ENCODE results near the gene ATRNL1.
"Not testable (repeated sequence)": the region's sequence is repeated elsewhere in the genome, so short reads cannot be mapped to it uniquely, and the experiment has no call there.

Gene ATRNL1

DNA sequence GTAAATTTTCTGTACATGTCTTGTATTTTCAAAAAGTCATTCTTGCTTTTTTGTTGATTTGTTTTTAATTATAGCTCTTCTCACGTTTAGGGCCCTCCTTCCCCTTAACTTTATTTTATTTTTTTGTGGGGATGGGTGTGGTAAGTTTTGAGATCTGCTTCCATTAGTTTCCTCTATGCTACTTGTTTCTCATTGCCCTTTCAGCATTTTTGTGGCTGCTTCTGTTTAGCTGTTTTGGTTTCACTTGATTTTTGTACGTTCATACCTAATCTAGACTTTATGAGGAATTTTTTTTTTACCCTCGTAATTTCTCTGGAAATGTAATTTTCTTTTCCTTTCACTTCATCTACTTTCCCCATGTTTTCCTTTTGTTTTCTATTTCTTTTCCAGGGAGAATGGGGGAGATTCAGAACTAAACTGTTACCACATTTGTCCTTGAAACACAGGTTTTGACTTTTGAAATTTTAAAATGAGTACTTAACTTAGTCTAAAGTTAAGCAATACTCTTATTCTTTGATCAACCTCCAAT is 80.8 kb downstream of the ATRNL1 start:
- H3F3A ChIP-seq (ENCODE audit: insufficient read depth, low read length) = no peaks in the 10 kb centered on the region
- H3K4me1 ChIP-seq (ENCODE audit: insufficient read depth, low read length, severe bottlenecking) = no peaks in the 10 kb centered on the region
- H4K20me1 ChIP-seq (ENCODE audit: insufficient read depth, low read length) = no peaks in the 10 kb centered on the region
- H2AFZ ChIP-seq (ENCODE audit: low read length) = no peak overlapping the region
- no peaks in the 10 kb centered on the region for H3K27me3 ChIP-seq (ENCODE audit: insufficient read depth, low read length)
- H3K79me2 ChIP-seq (ENCODE audit: insufficient read depth, low read length) = no peaks in the 10 kb centered on the region
- no peaks in the 10 kb centered on the region for H3K9me2 ChIP-seq (ENCODE audit: low read depth, low read length)
- H3K36me3 ChIP-seq (ENCODE audit: insufficient read depth, low read length) = no peaks in the 10 kb centered on the region
- no peak overlapping the region for H3K9ac ChIP-seq (ENCODE audit: low read length)
- no peak overlapping the region for H3K27ac ChIP-seq (ENCODE audit: low read depth, low read length, poor library complexity, severe bottlenecking)
- H3K9me3 ChIP-seq (ENCODE audit: low read length) = no peaks in the 10 kb centered on the region
- H3K4me3 ChIP-seq (ENCODE audit: low read depth, low read length, poor library complexity, severe bottlenecking) = no peak overlapping the region
- H3K4me2 ChIP-seq (ENCODE audit: low read length) = no peak overlapping the region
- TF ChIP-seq, protein P1, sequence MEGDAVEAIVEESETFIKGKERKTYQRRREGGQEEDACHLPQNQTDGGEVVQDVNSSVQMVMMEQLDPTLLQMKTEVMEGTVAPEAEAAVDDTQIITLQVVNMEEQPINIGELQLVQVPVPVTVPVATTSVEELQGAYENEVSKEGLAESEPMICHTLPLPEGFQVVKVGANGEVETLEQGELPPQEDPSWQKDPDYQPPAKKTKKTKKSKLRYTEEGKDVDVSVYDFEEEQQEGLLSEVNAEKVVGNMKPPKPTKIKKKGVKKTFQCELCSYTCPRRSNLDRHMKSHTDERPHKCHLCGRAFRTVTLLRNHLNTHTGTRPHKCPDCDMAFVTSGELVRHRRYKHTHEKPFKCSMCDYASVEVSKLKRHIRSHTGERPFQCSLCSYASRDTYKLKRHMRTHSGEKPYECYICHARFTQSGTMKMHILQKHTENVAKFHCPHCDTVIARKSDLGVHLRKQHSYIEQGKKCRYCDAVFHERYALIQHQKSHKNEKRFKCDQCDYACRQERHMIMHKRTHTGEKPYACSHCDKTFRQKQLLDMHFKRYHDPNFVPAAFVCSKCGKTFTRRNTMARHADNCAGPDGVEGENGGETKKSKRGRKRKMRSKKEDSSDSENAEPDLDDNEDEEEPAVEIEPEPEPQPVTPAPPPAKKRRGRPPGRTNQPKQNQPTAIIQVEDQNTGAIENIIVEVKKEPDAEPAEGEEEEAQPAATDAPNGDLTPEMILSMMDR (IDR thresholded peaks at IDR 0.05; ENCODE audit: low read length) = no peak
- no peak for TF ChIP-seq EZH2 (IDR thresholded peaks at IDR 0.05; ENCODE audit: borderline replicate concordance, low read length)

DNA sequence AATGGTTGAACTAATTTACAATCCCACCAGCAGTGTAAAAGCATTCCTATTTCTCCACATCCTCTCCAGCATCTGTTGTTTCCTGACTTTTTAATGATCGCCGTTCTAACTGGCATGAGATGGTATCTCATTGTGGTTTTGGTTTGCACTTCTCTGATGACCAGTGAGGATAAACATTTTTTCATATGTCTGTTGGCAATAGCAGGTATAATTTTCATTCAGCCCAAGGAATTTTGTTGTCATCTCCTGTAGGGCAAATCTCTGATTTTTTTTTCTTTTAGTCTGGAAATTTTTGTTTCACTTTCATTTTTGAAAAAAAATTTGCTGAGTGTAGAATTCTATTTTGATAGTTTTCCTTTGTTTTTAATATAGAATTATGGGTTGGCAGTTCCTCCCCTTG is 114.1 kb downstream of the ATRNL1 start:
- H3K27ac ChIP-seq (ENCODE audit: low read depth, low read length, poor library complexity, severe bottlenecking); H3K4me1 ChIP-seq (ENCODE audit: insufficient read depth, low read length, severe bottlenecking); H2AFZ ChIP-seq (ENCODE audit: low read length); H3K9me2 ChIP-seq (ENCODE audit: low read depth, low read length); H3K36me3 ChIP-seq (ENCODE audit: insufficient read depth, low read length); H3K9me3 ChIP-seq (ENCODE audit: low read length); H3K27me3 ChIP-seq (ENCODE audit: insufficient read depth, low read length); H3K4me2 ChIP-seq (ENCODE audit: low read length); H3K9ac ChIP-seq (ENCODE audit: low read length); H3F3A ChIP-seq (ENCODE audit: insufficient read depth, low read length); H3K4me3 ChIP-seq (ENCODE audit: low read depth, low read length, poor library complexity, severe bottlenecking); H3K79me2 ChIP-seq (ENCODE audit: insufficient read depth, low read length); H4K20me1 ChIP-seq (ENCODE audit: insufficient read depth, low read length): not testable (repeated sequence)

DNA sequence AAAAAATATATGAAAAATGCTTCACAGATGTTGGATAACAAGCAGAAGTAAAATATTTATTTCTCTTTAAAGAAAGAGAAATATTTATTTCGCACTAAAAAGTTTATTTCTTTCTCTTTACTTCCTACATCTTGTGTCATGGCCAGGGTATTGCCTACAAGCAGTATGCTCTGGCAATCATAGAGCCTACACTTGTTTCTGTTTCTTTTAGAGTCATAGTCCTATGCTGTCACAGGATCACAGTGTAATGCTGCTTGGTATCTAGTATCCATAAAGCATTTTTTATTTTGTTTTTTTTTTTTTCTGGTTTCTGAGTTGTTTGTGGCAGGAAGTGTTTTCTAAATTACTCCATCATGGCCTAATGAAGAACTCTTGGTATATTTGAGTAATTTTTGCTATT is 116.0 kb downstream of the ATRNL1 start:
- no peaks in the 10 kb centered on the region for H3F3A ChIP-seq (ENCODE audit: insufficient read depth, low read length)
- H3K9ac ChIP-seq (ENCODE audit: low read length) = no peak overlapping the region

DNA sequence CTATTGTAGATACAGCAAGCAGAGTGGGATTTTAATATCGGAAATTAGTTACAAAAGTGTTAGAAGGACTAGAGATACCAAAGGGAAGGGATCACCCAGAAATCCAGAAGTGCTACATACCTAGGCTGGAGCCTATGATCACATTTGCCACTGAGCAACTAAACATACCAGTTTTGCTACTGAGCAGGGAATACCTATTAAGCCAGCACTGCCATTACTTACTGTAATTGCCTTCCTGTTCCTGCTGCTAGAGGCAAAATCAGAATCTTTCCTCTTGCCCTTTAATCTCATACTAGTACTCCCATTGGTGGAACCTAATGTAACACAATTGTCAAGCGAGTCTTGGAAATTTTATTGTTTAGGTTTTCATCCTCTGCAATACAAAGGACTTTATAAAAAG is 121.7 kb downstream of the ATRNL1 start:
- no peaks in the 10 kb centered on the region for H3K36me3 ChIP-seq (ENCODE audit: insufficient read depth, low read length)
- no peaks in the 10 kb centered on the region for H3K4me1 ChIP-seq (ENCODE audit: insufficient read depth, low read length, severe bottlenecking)
- no peak overlapping the region for H3K4me2 ChIP-seq (ENCODE audit: low read length)
- no peaks in the 10 kb centered on the region for H3K9me2 ChIP-seq (ENCODE audit: low read depth, low read length)
- H3K9ac ChIP-seq (ENCODE audit: low read length) = no peak overlapping the region
- H2AFZ ChIP-seq (ENCODE audit: low read length) = no peak overlapping the region
- TF ChIP-seq, protein P1 (IDR thresholded peaks at IDR 0.05; ENCODE audit: low read length) = no peak
- H3K79me2 ChIP-seq (ENCODE audit: insufficient read depth, low read length) = no peaks in the 10 kb centered on the region
- no peak overlapping the region for H3K4me3 ChIP-seq (ENCODE audit: low read depth, low read length, poor library complexity, severe bottlenecking)
- H3F3A ChIP-seq (ENCODE audit: insufficient read depth, low read length) = no peaks in the 10 kb centered on the region
- H4K20me1 ChIP-seq (ENCODE audit: insufficient read depth, low read length) = no peaks in the 10 kb centered on the region
- H3K9me3 ChIP-seq (ENCODE audit: low read length) = no peaks in the 10 kb centered on the region
- no peak overlapping the region for H3K27ac ChIP-seq (ENCODE audit: low read depth, low read length, poor library complexity, severe bottlenecking)
- no peaks in the 10 kb centered on the region for H3K27me3 ChIP-seq (ENCODE audit: insufficient read depth, low read length)

More for the DNA sequence above, 116.0 kb downstream of the ATRNL1 start:
- H4K20me1 ChIP-seq (ENCODE audit: insufficient read depth, low read length) = no peaks in the 10 kb centered on the region
- no peak overlapping the region for H3K4me3 ChIP-seq (ENCODE audit: low read depth, low read length, poor library complexity, severe bottlenecking)
- H3K4me2 ChIP-seq (ENCODE audit: low read length) = no peak overlapping the region
- no peaks in the 10 kb centered on the region for H3K79me2 ChIP-seq (ENCODE audit: insufficient read depth, low read length)
- no peaks in the 10 kb centered on the region for H3K27me3 ChIP-seq (ENCODE audit: insufficient read depth, low read length)
- H3K4me1 ChIP-seq (ENCODE audit: insufficient read depth, low read length, severe bottlenecking) = no peaks in the 10 kb centered on the region
- H3K9me3 ChIP-seq (ENCODE audit: low read length) = no peaks in the 10 kb centered on the region
- TF ChIP-seq, protein P1 (IDR thresholded peaks at IDR 0.05; ENCODE audit: low read length) = no peak
- TF ChIP-seq EZH2 (IDR thresholded peaks at IDR 0.05; ENCODE audit: borderline replicate concordance, low read length) = no peak
- no peaks in the 10 kb centered on the region for H3K36me3 ChIP-seq (ENCODE audit: insufficient read depth, low read length)
- H2AFZ ChIP-seq (ENCODE audit: low read length) = no peak overlapping the region
- H3K27ac ChIP-seq (ENCODE audit: low read depth, low read length, poor library complexity, severe bottlenecking) = no peak overlapping the region
- H3K9me2 ChIP-seq (ENCODE audit: low read depth, low read length) = no peaks in the 10 kb centered on the region

Data from OCI-LY1 (cell line).